ELF-1 (cell line): ENCODE measurements around the gene PMPCB.
"Not testable (repeated sequence)": the region's sequence is repeated elsewhere in the genome, so short reads cannot be mapped to it uniquely, and the experiment has no call there.

Experiments
- DNase-seq: peaks from one replicate; pipeline ENCODE4 v3.0.0-alpha.2; 2016; ENCODE audit warnings: low read depth, low spot score

The PMPCB gene

DNA sequence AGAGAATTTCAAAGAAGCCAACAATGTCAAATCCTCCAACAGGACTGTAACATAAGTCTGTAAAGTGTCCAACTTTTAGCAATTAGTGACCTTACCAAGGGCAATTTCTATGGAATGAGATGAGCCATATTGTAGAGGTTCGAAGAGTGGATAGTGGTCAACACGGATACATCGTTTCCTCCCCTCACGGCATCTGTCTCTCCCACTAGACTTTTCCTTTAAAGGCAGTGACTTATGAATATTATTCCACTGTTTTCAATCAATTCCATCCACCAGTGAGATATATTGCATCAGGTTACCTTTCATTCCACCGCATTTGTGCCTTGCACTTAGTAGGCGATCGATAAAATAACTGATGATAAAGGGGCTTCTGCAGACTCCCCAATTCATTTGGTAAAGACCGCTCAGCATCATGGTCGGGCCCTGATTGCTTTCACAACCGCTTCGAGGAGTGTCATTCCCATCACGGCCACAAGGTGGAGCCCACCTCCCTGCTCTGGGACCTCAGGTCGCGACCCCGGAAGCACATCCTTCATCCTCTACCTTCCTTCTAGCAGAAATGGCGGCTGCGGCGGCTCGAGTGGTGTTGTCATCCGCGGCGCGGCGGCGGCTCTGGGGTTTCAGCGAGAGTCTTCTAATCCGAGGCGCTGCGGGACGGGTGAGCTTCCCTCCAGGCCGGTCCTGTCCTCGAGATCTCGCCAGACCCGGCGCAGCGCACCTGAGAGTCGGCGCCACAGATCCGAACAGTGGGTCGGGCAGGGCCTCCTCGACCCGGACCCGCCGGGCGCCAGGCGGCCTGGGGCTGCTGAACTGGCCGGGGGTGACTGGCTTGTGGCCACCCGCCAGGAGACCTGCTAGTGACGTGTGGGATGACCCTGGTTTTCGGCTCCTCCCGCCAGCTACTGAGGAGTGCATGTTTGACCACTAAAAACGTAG is at the start of gene PMPCB:
Gene PMPCB, plus strand, starts transcription at position 535 of the 936 bp plus-strand sequence. Its CDS starts 25 bp downstream, at position 560.
- peak; percentile 96 for DNase-seq

DNA sequence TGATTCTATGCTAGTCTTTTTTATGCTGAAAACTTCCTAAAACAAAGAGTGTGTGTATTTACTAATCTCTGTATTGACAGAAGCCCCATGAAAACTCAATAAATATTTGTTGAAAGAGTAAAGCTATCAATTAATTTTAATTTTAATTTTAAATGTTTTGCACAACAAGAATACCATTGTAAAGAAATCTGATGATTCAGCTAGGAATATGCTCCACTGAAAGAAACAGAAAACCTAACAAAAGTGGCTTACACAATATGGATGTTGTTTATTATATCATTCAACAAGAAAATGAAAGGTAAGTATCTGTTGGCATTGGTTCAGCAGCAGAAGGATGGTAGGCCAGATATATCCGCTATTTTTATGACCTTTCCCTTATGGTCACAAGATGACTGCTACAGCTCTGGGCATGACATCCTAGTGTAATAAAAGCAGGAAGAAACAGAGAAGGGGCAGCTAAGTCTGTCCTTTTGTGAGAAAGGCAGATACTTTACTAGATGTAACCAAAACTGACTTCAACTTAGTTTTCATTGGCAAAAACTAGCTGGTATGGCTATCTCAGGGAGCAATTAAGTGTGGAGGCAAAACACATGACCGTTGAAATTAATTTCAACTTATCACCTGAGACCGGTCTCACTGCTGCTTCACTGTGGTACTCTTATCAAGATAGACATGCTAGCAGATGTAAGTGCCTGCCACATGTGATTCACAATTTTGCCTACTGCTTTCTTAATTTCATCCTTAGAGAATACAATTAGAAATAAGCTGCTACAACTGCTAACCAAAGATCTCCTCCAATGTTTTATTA is 43.3 kb upstream of the PMPCB start:
- DNase-seq: not testable (repeated sequence)

- not testable (repeated sequence) for DNase-seq
These were observed 33.2 kb upstream of the PMPCB start for GRCh38 chr7:103264054-103264453.

DNA sequence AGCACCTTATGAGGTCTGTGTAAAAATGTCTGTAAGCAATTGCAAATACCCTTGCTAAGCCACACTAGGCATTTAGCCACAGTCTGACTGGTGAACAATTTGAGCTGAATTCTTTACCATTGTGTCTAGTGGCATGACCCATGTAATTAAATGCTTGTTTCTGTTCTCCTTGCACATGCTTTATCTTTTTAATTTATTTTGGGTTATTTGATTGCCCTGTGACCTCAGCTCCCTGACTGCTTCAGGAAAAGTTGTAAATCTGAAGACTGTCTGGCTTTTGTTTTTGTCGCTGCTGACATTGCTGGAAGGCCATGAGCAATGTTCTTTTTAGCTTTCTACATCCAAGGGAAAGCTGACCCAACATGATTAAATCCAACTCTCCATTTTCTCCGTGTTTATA is 31.0 kb upstream of the PMPCB start:
- not testable (repeated sequence) for DNase-seq

GRCh38 chr7:103273374-103273773 is 23.9 kb upstream of the PMPCB start:
- DNase-seq: not testable (repeated sequence)

GRCh38 chr7:103274867-103275266 is 22.4 kb upstream of the PMPCB start:
- not testable (repeated sequence) for DNase-seq

- DNase-seq: not testable (repeated sequence)
These were observed 19.0 kb upstream of the PMPCB start for GRCh38 chr7:103278195-103278594.

DNA sequence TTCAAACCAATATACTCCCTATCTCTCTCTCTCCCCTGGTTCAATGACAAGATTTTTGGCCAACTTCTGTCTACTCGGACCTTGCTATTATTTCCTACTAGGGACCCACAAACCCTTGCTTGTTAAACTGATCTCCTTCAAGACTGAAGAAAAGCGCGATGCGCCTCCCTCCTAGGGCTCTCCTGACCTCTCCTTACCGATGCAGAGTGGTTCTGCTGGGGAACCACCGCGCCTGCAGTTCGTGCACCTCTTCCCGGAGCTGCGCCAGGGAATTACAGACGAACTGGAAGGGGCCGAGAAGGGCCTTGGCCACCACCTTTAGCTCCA is 17.6 kb upstream of the PMPCB start:
- DNase-seq: not testable (repeated sequence)

GRCh38 chr7:103279963-103280802 is 17.1 kb upstream of the PMPCB start:
- DNase-seq: peak; percentile 52

GRCh38 chr7:103280803-103281155 is 16.5 kb upstream of the PMPCB start:
- peak; percentile 23 for DNase-seq

- DNase-seq: not testable (repeated sequence)
These were observed 14.3 kb upstream of the PMPCB start for GRCh38 chr7:103282802-103283427.

DNA sequence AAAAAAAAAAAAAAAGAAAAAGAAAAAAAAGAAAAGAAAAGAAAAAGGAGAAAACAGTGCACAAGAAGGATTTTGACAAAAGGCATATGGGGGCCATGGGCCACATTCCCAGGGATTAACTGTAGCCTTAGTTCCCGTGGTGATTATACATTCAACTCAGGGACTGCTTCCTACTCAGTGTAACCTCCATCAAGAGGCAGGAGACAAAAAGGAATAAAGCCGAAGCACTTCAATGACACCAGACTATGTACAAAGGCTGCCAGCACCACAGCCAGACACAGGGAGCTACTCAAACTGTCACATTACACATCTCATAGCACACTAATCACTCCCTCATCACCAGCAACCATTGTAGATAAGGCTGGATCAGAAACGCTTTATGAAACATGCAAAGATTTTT is 5.1 kb upstream of the PMPCB start:
- no peak for DNase-seq

GRCh38 chr7:103293526-103293925 is 3.7 kb upstream of the PMPCB start:
- DNase-seq: no peak

GRCh38 chr7:103297837-103298179 is 573 bp downstream of the PMPCB start:
- no peak for DNase-seq

GRCh38 chr7:103299660-103300059 is 2.4 kb downstream of the PMPCB start:
- no peak for DNase-seq

- DNase-seq: no peak
These were observed 4.2 kb downstream of the PMPCB start for GRCh38 chr7:103301441-103301840.

DNA sequence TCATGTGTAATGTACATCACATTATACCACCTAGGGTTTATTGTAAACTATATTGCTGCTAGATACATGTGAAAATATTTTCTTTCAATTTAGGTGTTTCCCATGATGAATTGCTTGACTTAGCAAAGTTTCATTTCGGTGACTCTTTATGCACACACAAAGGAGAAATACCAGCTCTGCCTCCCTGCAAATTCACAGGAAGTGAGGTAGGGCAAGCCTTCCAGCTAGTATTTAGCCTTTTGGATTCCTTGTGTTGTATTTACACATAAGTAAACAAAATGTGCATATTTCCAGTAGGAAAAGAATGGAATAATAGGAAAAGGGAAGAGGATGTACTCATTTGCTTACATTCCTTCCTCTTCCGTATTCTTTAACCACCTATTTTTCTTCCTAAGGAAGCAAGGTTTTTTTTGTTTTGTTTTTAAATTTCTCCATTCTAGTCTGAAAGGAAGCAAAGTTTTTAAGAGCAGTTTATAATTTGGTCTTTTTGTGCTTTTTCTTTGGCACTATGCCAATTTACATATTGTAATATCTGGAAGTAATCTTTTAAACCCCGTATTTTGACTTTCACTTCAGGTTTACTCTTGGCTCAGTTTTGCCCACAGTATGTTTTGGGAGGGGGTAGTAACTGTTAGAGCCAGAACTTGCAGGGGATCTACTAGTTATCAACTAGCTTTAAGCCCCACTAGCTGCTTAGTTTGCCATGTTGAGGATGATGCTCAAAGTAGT is 10.4 kb downstream of the PMPCB start:
- DNase-seq: no peak

DNA sequence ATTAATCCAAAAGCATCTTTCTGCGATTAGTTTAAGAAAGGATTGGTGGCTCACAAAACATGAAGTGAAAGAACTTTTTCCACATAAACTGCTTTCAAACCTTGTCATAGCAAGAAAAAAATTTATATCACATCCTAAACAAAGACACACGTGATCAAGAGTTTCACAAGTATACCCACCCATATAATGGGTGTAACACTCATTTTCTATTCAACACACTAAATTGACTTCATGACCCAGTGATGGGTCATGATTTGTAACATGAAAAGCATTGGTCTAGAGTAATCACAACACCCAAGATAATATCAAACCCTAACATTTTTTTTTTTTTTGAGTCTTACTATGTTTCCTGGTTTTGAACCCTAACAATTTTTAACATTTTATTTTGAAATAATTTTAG is 17.6 kb downstream of the PMPCB start:
- no peak for DNase-seq

- DNase-seq: no peak
These were observed 19.2 kb downstream of the PMPCB start for GRCh38 chr7:103316380-103316941.

DNA sequence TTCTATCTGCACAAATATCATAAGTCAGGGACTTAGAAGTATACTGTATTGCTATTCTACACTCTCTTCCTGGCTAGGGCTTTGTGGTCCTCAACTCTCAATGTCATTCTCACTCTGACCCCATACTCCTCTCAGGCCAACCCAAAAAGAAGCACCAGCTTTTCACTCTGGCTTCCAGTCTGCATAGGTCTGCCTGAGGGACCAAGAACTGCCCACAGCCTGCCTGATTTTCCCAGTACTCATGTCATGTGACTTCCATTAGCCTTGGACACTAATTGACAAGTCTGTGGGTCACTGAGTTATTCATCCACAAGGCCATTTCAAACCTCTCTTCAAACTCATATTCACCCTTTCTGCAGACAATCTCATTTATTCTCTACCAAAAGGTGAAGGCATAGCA is 19.8 kb downstream of the PMPCB start:
- DNase-seq: no peak
